RWPE2 (cell line): ENCODE measurements around the gene GREM1.

ENCODE experiments used
- ATAC-seq: fragments of 200-7000 bp; cut with Tn5 transposase; 3 replicates; pipeline ENCODE4 v1.9.1; 2021; ENCODE audit warnings: low read depth
- DNase-seq: peaks from one replicate; pipeline ENCODE4 v3.0.0-alpha.2; 2020; ENCODE audit warnings: low spot score
- H3K27ac ChIP-seq: fragments of 450-650 bp; 2 replicates; pipeline ENCODE4 v1.5.1; 2017; ENCODE audit warnings: mild to moderate bottlenecking; ENCODE audit not compliant: poor library complexity, severe bottlenecking
- H3K27me3 ChIP-seq: fragments of 250-450 bp; sonication (Bioruptor Pico); 2 replicates; pipeline ENCODE4 v1.5.1; 2021; ENCODE audit warnings: mild to moderate bottlenecking, moderate library complexity; ENCODE audit not compliant: insufficient read depth, poor library complexity, severe bottlenecking
- H3K36me3 ChIP-seq: fragments of 250-450 bp; sonication (Bioruptor Pico); 2 replicates; pipeline ENCODE4 v1.5.1; 2020; ENCODE audit warnings: low read depth, mild to moderate bottlenecking, moderate library complexity
- H3K4me1 ChIP-seq: fragments of 250-450 bp; sonication (Bioruptor Pico); 2 replicates; pipeline ENCODE4 v1.5.1; 2021; ENCODE audit warnings: mild to moderate bottlenecking, moderate library complexity; ENCODE audit not compliant: insufficient read depth, poor library complexity, severe bottlenecking
- H3K4me3 ChIP-seq: fragments of 250-450 bp; sonication (Bioruptor Pico); 2 replicates; pipeline ENCODE4 v1.5.1; 2021; ENCODE audit warnings: mild to moderate bottlenecking, moderate library complexity; ENCODE audit not compliant: severe bottlenecking
- H3K9me3 ChIP-seq: fragments of 250-450 bp; sonication (Bioruptor Pico); 2 replicates; pipeline ENCODE4 v1.5.1; 2021; ENCODE audit warnings: mild to moderate bottlenecking, moderate library complexity; ENCODE audit not compliant: severe bottlenecking
- CTCF ChIP-seq: fragments of 450-650 bp; IDR thresholded peaks from one replicate; pipeline ENCODE4 v1.5.1; 2017; ENCODE audit warnings: mild to moderate bottlenecking, moderate library complexity; ENCODE audit not compliant: poor library complexity, severe bottlenecking

GREM1 gene

GRCh38 chr15:32717426-32718226 is at the start of gene GREM1:
GREM1 (plus strand) TSS chr15:32718004; CDS start chr15:32730691, 12,687 bp downstream.
- ATAC-seq (peak; percentile 20), DNase-seq (no peak)
- no peaks in the 10 kb centered on the region for H3K36me3 ChIP-seq
- no peak for TF ChIP-seq CTCF
- H3K27me3 ChIP-seq, result peaks cover 64% of the 10 kb centered on the region
- H3K27ac ChIP-seq, result no peak within 1 kb of the TSS
- no peaks in the 10 kb centered on the region for H3K4me1 ChIP-seq
- no peaks in the 10 kb centered on the region for H3K9me3 ChIP-seq
- peak within 1 kb of the TSS; percentile 28 for H3K4me3 ChIP-seq

- H3K36me3 ChIP-seq, result no peaks in the 10 kb centered on the region
- TF ChIP-seq CTCF, result peak; percentile 20
- DNase-seq (no peak), ATAC-seq (no peak)
- H3K27ac ChIP-seq, result no peak overlapping the region
- no peaks in the 10 kb centered on the region for H3K27me3 ChIP-seq
- H3K4me3 ChIP-seq, result no peak overlapping the region
- no peaks in the 10 kb centered on the region for H3K9me3 ChIP-seq
- peaks cover 9% of the 10 kb centered on the region for H3K4me1 ChIP-seq
These were observed 48.9 kb upstream of the GREM1 start for GRCh38 chr15:32668942-32669341.

GRCh38 chr15:32669896-32670611 is 47.8 kb upstream of the GREM1 start:
- no peak for TF ChIP-seq CTCF
- no peak for DNase-seq
- Histone ChIP-seq H3K36me3 (no peaks in the 10 kb centered on the region), H3K9me3 (no peaks in the 10 kb centered on the region), H3K27ac (no peak overlapping the region), H3K4me1 (peaks cover 9% of the 10 kb centered on the region), H3K4me3 (no peak overlapping the region), H3K27me3 (no peaks in the 10 kb centered on the region)
- peak; percentile 80 for ATAC-seq

- peaks cover 9% of the 10 kb centered on the region for H3K4me1 ChIP-seq
- no peak for DNase-seq
- no peak overlapping the region for H3K27ac ChIP-seq
- no peak for TF ChIP-seq CTCF
- H3K4me3 ChIP-seq, result no peak overlapping the region
- no peaks in the 10 kb centered on the region for H3K27me3 ChIP-seq
- H3K9me3 ChIP-seq, result no peaks in the 10 kb centered on the region
- H3K36me3 ChIP-seq, result no peaks in the 10 kb centered on the region
- no peak for ATAC-seq
These were observed 47.2 kb upstream of the GREM1 start for GRCh38 chr15:32670623-32671022.
